Tibial nerve (tissue), 4 donors: Measurements from ENCODE around the gene POLK. TPM values are rescaled to one million over a fixed set of nuclear protein-coding genes. Genes with fewer than 3 reads are reported as not detected.

ENCODE experiments used
- DNase-seq, 2 donors: peaks; one replicate each; pipeline ENCODE4 v3.0.0-alpha.2; 2019; ENCODE audit warnings: low spot score in 2 of 2
- H3K27ac ChIP-seq, 4 donors: fragments of 200-600 bp; sonication (generic) in 3 of 4; one replicate each; pipeline ENCODE4 v1.5.1; 2017 to 2019; ENCODE audit warnings: mild to moderate bottlenecking in 1 of 4
- H3K27me3 ChIP-seq, 2 donors: fragments of 200-600 bp; sonication (generic) in 1 of 2; one replicate each; pipeline versions ENCODE4 v1.5.1 to v1.6.0; 2017 to 2019
- H3K36me3 ChIP-seq, 3 donors: fragments of 200-600 bp; sonication (generic); one replicate each; pipeline ENCODE4 v1.5.1; 2018 to 2019
- H3K4me1 ChIP-seq, 4 donors: fragments of 200-600 bp; sonication (generic) in 3 of 4; one replicate each; pipeline ENCODE4 v1.5.1; 2017 to 2019
- H3K4me3 ChIP-seq, 4 donors: fragments of 200-600 bp; sonication (generic) in 3 of 4; one replicate each; pipeline ENCODE4 v1.5.1; 2017 to 2019; ENCODE audit warnings: mild to moderate bottlenecking in 1 of 4, moderate library complexity in 1 of 4
- H3K9me3 ChIP-seq, 4 donors: fragments of 200-600 bp; sonication (generic) in 3 of 4; one replicate each; pipeline ENCODE4 v1.5.1; 2017 to 2019
- CTCF ChIP-seq, 5 experiments: fragments of 200-600 bp in 3 of 5; fragments of 450-650 bp in 2 of 5; sonication (generic) in 3 of 5; IDR thresholded peaks; one replicate each; pipeline ENCODE4 v1.5.1; 2016 to 2019; ENCODE audit warnings: antibody characterized with exemption in 5 of 5, mild to moderate bottlenecking in 3 of 5, moderate library complexity in 2 of 5
- EP300 ChIP-seq, 2 donors: sonication (generic); formaldehyde crosslinking; IDR thresholded peaks; one replicate each; pipeline ENCODE4 v1.6.1; 2017; ENCODE audit warnings: antibody characterized with exemption in 2 of 2, mild to moderate bottlenecking in 1 of 2
- POLR2A ChIP-seq, 2 donors: fragments of 450-650 bp; IDR thresholded peaks; one replicate each; pipeline ENCODE4 v1.6.1; 2017; ENCODE audit warnings: antibody characterized with exemption in 2 of 2, mild to moderate bottlenecking in 2 of 2, moderate library complexity in 2 of 2
- WGBS, 2 donors: methylation state at CpG; one replicate each; pipeline ENCODE4 v1.1.5; 2018; 5-methylcytosine and 5-hydroxymethylcytosine counted together
- total RNA-seq, 4 donors: library from RNA; depleted of rRNA; stranded (reverse); fragments of >200 nt; gene quantifications; one replicate each; pipeline ENCODE4 v1.1.0, GENCODE V29; 2016

POLK gene
- total RNA-seq, 4 donors from 2014 or later = 48.6 to 58.8 (median 56.2) TPM

GRCh38 chr5:75616971-75617621 is 105.4 kb downstream of the POLK start:
- Histone ChIP-seq H3K4me3 (no peak overlapping the region), H3K27ac (peak overlapping the region in 2 of 4 donors; percentile 21 to 67), H3K27me3 (no peaks in the 10 kb centered on the region), H3K36me3 (no peaks in the 10 kb centered on the region), H3K4me1 (peaks cover 0 to 15% (median 3%) of the 10 kb centered on the region in 4 donors), H3K9me3 (no peaks in the 10 kb centered on the region)
- no peak for TF ChIP-seq POLR2A (IDR thresholded peaks at IDR 0.05)
- TF ChIP-seq CTCF (IDR thresholded peaks at IDR 0.05) = no peak
- TF ChIP-seq EP300 (IDR thresholded peaks at IDR 0.05) = no peak
- DNase-seq = no peak
- WGBS, 2 donors = 59 to 60% methylated on average over 7 of the region's 7 CpGs

GRCh38 chr5:75617736-75618352 is 106.2 kb downstream of the POLK start:
- Histone ChIP-seq H3K4me1 (peaks cover 0 to 12% (median 3%) of the 10 kb centered on the region in 4 donors), H3K27me3 (no peaks in the 10 kb centered on the region), H3K4me3 (no peak overlapping the region), H3K27ac (peak overlapping the region in 1 of 4 donors; percentile 67), H3K9me3 (no peaks in the 10 kb centered on the region), H3K36me3 (no peaks in the 10 kb centered on the region)
- no peak for TF ChIP-seq EP300 (IDR thresholded peaks at IDR 0.05)
- TF ChIP-seq POLR2A (IDR thresholded peaks at IDR 0.05) = no peak
- TF ChIP-seq CTCF (IDR thresholded peaks at IDR 0.05) = no peak
- WGBS, 2 donors = 60 to 66% methylated on average over 5 of the region's 5 CpGs
- DNase-seq = no peak

GRCh38 chr5:75620184-75620959 is 108.7 kb downstream of the POLK start:
- no peaks in the 10 kb centered on the region for H3K27me3 ChIP-seq
- TF ChIP-seq POLR2A (IDR thresholded peaks at IDR 0.05) (no peak), EP300 (IDR thresholded peaks at IDR 0.05) (no peak), CTCF (IDR thresholded peaks at IDR 0.05) (no peak)
- peaks cover 0 to 12% (median 3%) of the 10 kb centered on the region in 4 donors for H3K4me1 ChIP-seq
- 80% methylated on average over 4 of the region's 4 CpGs for WGBS, 2 donors
- no peaks in the 10 kb centered on the region for H3K9me3 ChIP-seq
- no peak for DNase-seq
- H3K4me3 ChIP-seq = no peak overlapping the region
- H3K36me3 ChIP-seq = no peaks in the 10 kb centered on the region
- H3K27ac ChIP-seq = no peak overlapping the region

GRCh38 chr5:75622564-75622963 is 110.9 kb downstream of the POLK start:
- no peak overlapping the region for H3K27ac ChIP-seq
- no peaks in the 10 kb centered on the region for H3K36me3 ChIP-seq
- H3K9me3 ChIP-seq = no peaks in the 10 kb centered on the region
- no peak for DNase-seq
- H3K4me1 ChIP-seq = peaks cover 0 to 4% (median under 1%) of the 10 kb centered on the region in 4 donors
- no peak overlapping the region for H3K4me3 ChIP-seq
- 86 to 88% methylated on average over 4 of the region's 4 CpGs for whole genome bisulfite sequencing, 2 donors
- no peak for TF ChIP-seq CTCF (IDR thresholded peaks at IDR 0.05)
- TF ChIP-seq EP300 (IDR thresholded peaks at IDR 0.05) = no peak
- TF ChIP-seq POLR2A (IDR thresholded peaks at IDR 0.05) = no peak
- H3K27me3 ChIP-seq = no peaks in the 10 kb centered on the region

- TF ChIP-seq POLR2A (IDR thresholded peaks at IDR 0.05) (no peak), EP300 (IDR thresholded peaks at IDR 0.05) (no peak), CTCF (IDR thresholded peaks at IDR 0.05) (no peak)
- no peaks in the 10 kb centered on the region for H3K4me1 ChIP-seq
- no peaks in the 10 kb centered on the region for H3K36me3 ChIP-seq
- H3K27ac ChIP-seq = no peak overlapping the region
- H3K9me3 ChIP-seq = no peaks in the 10 kb centered on the region
- no peak for DNase-seq
- H3K27me3 ChIP-seq = no peaks in the 10 kb centered on the region
- no peak overlapping the region for H3K4me3 ChIP-seq
Observed at GRCh38 chr5:75623846-75624245, 112.2 kb downstream of the POLK start.
